ENCODE measurements around the gene LRRC3B. TPM values are rescaled to one million over a fixed set of nuclear protein-coding genes. Genes with fewer than 3 reads are reported as not detected.

Gene LRRC3B
- total RNA-seq, 1 donor from 2014 or later: 0.54 TPM

DNA sequence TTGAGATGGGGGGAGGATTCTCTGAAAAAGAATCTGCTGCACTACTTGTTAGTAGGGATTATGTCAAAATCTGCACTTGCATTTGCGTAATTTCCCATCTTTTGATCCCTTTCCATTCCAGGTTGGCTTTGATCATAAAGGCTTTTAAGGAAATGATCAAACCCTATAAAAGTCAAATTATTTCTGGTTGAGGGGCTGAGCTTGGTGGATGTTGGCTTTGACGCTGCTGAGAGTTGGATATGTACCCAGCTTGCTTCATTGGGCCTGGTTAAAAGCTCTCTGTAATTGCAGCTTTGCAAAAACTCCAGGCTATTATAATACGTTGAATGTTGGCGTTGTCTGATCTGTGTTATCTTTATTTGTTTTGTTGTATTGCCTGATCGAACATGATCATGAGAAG lies 12.0 kb downstream of the LRRC3B start:
- H3K4me1 Mint-ChIP-seq: no peaks in the 10 kb centered on the region
- peaks cover 6% of the 10 kb centered on the region for H3K9me3 Mint-ChIP-seq
- no peak overlapping the region for H3K27ac Mint-ChIP-seq (ENCODE audit: unreplicated experiment)
- H3K4me3 Mint-ChIP-seq: no peak overlapping the region
- no peak for DNase-seq (ENCODE audit: low read depth, low spot score)
- TF ChIP-seq, protein P1, sequence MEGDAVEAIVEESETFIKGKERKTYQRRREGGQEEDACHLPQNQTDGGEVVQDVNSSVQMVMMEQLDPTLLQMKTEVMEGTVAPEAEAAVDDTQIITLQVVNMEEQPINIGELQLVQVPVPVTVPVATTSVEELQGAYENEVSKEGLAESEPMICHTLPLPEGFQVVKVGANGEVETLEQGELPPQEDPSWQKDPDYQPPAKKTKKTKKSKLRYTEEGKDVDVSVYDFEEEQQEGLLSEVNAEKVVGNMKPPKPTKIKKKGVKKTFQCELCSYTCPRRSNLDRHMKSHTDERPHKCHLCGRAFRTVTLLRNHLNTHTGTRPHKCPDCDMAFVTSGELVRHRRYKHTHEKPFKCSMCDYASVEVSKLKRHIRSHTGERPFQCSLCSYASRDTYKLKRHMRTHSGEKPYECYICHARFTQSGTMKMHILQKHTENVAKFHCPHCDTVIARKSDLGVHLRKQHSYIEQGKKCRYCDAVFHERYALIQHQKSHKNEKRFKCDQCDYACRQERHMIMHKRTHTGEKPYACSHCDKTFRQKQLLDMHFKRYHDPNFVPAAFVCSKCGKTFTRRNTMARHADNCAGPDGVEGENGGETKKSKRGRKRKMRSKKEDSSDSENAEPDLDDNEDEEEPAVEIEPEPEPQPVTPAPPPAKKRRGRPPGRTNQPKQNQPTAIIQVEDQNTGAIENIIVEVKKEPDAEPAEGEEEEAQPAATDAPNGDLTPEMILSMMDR (conservative IDR thresholded peaks at IDR 0.05): no peak
- H3K27me3 Mint-ChIP-seq (ENCODE audit: low read depth): peaks cover 3% of the 10 kb centered on the region
- no peaks in the 10 kb centered on the region for H3K36me3 Mint-ChIP-seq (ENCODE audit: low read depth)

DNA sequence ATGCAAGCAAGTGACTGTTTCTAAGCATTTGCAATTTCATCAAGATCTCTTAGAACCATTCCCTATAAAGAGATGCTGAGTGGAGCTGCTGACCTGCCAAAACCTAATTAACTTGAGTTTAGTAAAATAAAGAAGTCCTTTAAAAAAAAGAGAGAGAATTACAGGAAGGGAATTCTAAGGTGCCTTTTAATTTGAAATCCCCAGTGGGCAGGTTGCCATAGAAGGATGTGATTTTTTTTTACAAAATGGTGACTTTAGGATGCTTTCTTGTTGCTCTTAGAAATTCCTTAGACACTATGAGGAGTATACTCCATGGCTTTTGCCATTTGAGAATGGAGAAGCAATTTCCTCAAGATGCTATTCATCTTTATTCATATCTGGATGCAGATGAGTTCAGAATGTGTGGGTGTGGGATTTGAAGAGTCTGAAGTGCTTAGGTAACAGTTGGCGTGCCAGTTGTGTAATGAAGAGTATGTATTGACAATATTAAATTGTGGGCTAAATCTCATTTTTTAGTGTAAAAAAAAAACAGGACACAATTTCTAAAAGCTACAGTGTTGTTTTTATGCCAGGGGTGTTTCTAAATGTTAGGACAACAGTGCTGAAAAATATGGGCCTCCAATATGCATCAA lies 13.6 kb downstream of the LRRC3B start:
- Mint-ChIP-seq H3K9me3 (peaks cover 6% of the 10 kb centered on the region), H3K4me1 (no peaks in the 10 kb centered on the region)
- TF ChIP-seq, protein P1 (conservative IDR thresholded peaks at IDR 0.05): no peak

DNA sequence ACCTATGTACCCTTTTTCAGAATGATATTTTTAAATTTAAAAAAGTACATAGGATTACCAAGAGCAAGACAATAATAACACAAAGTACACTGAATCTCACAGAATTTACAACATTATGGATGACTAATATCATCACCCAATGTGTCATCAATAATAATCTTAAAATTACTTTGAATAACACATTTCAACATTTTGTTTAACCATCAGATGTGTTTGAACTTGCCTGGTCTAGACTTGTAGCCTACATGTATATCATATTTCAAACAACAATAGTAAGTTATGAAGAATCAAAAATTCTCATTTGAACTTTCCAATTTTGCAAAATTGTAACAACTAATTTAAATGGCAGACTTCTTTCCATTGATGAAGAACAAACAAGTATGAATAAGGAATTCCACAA lies 15.1 kb downstream of the LRRC3B start:
- TF ChIP-seq, protein P1 (conservative IDR thresholded peaks at IDR 0.05): no peak
- Mint-ChIP-seq H3K4me3 (no peak overlapping the region), H3K27me3 (ENCODE audit: low read depth) (peaks cover 3% of the 10 kb centered on the region)

More for the DNA sequence above, 13.6 kb downstream of the LRRC3B start:
- no peak for DNase-seq (ENCODE audit: low read depth, low spot score)
- no peaks in the 10 kb centered on the region for H3K36me3 Mint-ChIP-seq (ENCODE audit: low read depth)
- no peak overlapping the region for H3K4me3 Mint-ChIP-seq
- H3K27ac Mint-ChIP-seq (ENCODE audit: unreplicated experiment): no peak overlapping the region
- peaks cover 3% of the 10 kb centered on the region for H3K27me3 Mint-ChIP-seq (ENCODE audit: low read depth)

DNA sequence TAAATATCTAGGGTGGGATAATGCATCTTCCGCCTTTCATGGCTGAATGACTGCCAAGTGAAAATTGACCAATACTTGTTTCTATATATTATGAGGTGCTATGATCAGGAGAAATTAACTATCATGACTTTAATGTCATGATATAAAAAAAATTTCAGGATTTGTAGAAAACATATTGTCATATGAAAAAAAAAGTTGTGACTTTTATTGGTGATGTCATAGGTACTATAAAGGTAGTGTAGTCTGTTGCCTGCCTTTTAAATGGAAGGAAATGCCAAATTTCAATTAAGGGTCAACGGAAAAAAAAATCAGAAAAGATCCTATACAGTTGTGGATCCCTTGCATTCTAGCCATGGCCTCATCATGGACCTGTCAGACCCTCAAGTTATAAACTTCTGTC lies 15.5 kb downstream of the LRRC3B start:
- no peaks in the 10 kb centered on the region for H3K4me1 Mint-ChIP-seq
- peaks cover 6% of the 10 kb centered on the region for H3K9me3 Mint-ChIP-seq

More for the DNA sequence above, 15.1 kb downstream of the LRRC3B start:
- Mint-ChIP-seq H3K4me1 (no peaks in the 10 kb centered on the region), H3K27ac (ENCODE audit: unreplicated experiment) (no peak overlapping the region), H3K9me3 (peaks cover 6% of the 10 kb centered on the region), H3K36me3 (ENCODE audit: low read depth) (no peaks in the 10 kb centered on the region)
- no peak for DNase-seq (ENCODE audit: low read depth, low spot score)

DNA sequence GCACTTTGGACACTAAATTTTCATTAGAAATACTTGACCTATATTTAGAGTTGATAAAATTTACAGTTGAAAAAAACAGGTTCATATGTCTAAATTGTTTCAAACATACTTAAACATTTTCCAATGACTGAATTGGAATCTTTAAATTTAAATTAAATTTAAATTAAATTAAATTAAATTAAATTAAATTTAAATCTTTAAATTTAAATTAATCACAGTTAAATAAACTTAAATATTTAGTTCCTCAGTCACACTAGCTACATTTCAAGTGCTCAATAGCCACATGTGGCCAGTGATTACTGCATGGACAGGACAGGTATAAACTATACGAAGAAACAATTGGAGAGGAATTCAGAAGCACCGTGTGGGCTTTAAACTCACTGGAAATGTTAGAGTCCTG lies 16.8 kb downstream of the LRRC3B start:
- peaks cover 6% of the 10 kb centered on the region for H3K9me3 Mint-ChIP-seq
- H3K36me3 Mint-ChIP-seq (ENCODE audit: low read depth): no peaks in the 10 kb centered on the region
- no peaks in the 10 kb centered on the region for H3K4me1 Mint-ChIP-seq
- DNase-seq (ENCODE audit: low read depth, low spot score): no peak
- H3K4me3 Mint-ChIP-seq: no peak overlapping the region
- H3K27ac Mint-ChIP-seq (ENCODE audit: unreplicated experiment): no peak overlapping the region
- TF ChIP-seq, protein P1 (conservative IDR thresholded peaks at IDR 0.05): no peak
- no peaks in the 10 kb centered on the region for H3K27me3 Mint-ChIP-seq (ENCODE audit: low read depth)

More for the DNA sequence above, 15.5 kb downstream of the LRRC3B start:
- Mint-ChIP-seq H3K4me3 (no peak overlapping the region), H3K36me3 (ENCODE audit: low read depth) (no peaks in the 10 kb centered on the region), H3K27me3 (ENCODE audit: low read depth) (peaks cover 3% of the 10 kb centered on the region), H3K27ac (ENCODE audit: unreplicated experiment) (no peak overlapping the region)
- TF ChIP-seq, protein P1 (conservative IDR thresholded peaks at IDR 0.05): no peak
- no peak for DNase-seq (ENCODE audit: low read depth, low spot score)
